Hepatocyte (in vitro differentiated cells): Measurements from ENCODE around the gene STK10. TPM values are rescaled to one million over a fixed set of nuclear protein-coding genes. Genes with fewer than 3 reads are reported as not detected.

Experiments used
- DNase-seq: peaks from one replicate; pipeline ENCODE4 v3.0.0-alpha.2; 2016; ENCODE audit warnings: low spot score
- H2AFZ ChIP-seq: fragments of 200-600 bp; sonication (generic); 2 replicates; pipeline ENCODE4 v1.6.0; 2016; ENCODE audit warnings: antibody characterized with exemption, mild to moderate bottlenecking
- H3K27ac ChIP-seq: fragments of 200-600 bp; sonication (generic); 2 replicates; pipeline ENCODE4 v1.5.1; 2016; ENCODE audit warnings: mild to moderate bottlenecking
- H3K27me3 ChIP-seq: fragments of 200-600 bp; sonication (generic); 2 replicates; pipeline ENCODE4 v1.6.1; 2016
- H3K36me3 ChIP-seq: fragments of 200-600 bp; sonication (generic); replicated peaks from 2 replicates; pipeline ENCODE4 v1.5.1; 2016; ENCODE audit warnings: low read depth; ENCODE audit not compliant: insufficient read depth
- H3K4me1 ChIP-seq: fragments of 200-600 bp; sonication (generic); 2 replicates; pipeline ENCODE4 v1.5.1; 2016; ENCODE audit warnings: mild to moderate bottlenecking, moderate library complexity; ENCODE audit not compliant: insufficient read depth
- H3K4me2 ChIP-seq: fragments of 200-600 bp; sonication (generic); 2 replicates; pipeline ENCODE4 v1.6.0; 2016
- H3K4me3 ChIP-seq: fragments of 200-600 bp; sonication (generic); 2 replicates; pipeline ENCODE4 v1.5.1; 2016; ENCODE audit warnings: mild to moderate bottlenecking
- H3K79me2 ChIP-seq: fragments of 200-600 bp; sonication (generic); 2 replicates; pipeline ENCODE4 v1.6.0; 2017; ENCODE audit warnings: mild to moderate bottlenecking
- H3K9me2 ChIP-seq: fragments of 200-600 bp; sonication (generic); replicated peaks from 2 replicates; pipeline ENCODE4 v1.6.0; 2017; ENCODE audit warnings: mild to moderate bottlenecking; ENCODE audit not compliant: insufficient read depth
- H3K9me3 ChIP-seq: fragments of 200-600 bp; sonication (generic); 2 replicates; pipeline ENCODE4 v1.5.1; 2016; ENCODE audit warnings: low read depth, mild to moderate bottlenecking
- H4K20me1 ChIP-seq: fragments of 200-600 bp; sonication (generic); 2 replicates; pipeline ENCODE4 v1.6.0; 2016; ENCODE audit warnings: mild to moderate bottlenecking; ENCODE audit not compliant: insufficient read depth, poor library complexity, severe bottlenecking
- EZH2 ChIP-seq: fragments of 200-600 bp; sonication (generic); IDR thresholded peaks from 2 replicates; pipeline ENCODE4 v1.6.1; 2016; ENCODE audit warnings: antibody characterized with exemption, mild to moderate bottlenecking, borderline replicate concordance
- EZH2phosphoT487 ChIP-seq: fragments of 200-600 bp; sonication (generic); IDR thresholded peaks from one replicate; pipeline ENCODE4 v1.6.1; 2018; ENCODE audit warnings: antibody characterized with exemption, mild to moderate bottlenecking, low read depth, moderate library complexity; ENCODE audit not compliant: unreplicated experiment, severe bottlenecking
- WGBS: methylation state at CpG from one replicate; pipeline ENCODE4 v1.1.6; 2016; ENCODE audit warnings: low lambda C conversion rate; ENCODE audit errors: missing lambda C conversion rate; 5-methylcytosine and 5-hydroxymethylcytosine counted together
- polyA plus RNA-seq: library from polyadenylated mRNA; unstranded; fragments of >200 nt; fragmentation: Nextera tagmentation; extraction: Ambion mirVana; gene quantifications from 2 replicates; pipeline ENCODE4 v1.2.1, GENCODE V29; 2016
- total RNA-seq: library from RNA; depleted of rRNA; stranded (reverse); fragments of >200 nt; gene quantifications from 2 replicates; pipeline ENCODE4 v1.2.3, GENCODE V29; 2014
- TF ChIP-seq, protein P1 (sequence below): fragments of 200-600 bp; sonication (generic); IDR thresholded peaks from 2 replicates; pipeline ENCODE4 v1.5.1; 2016; ENCODE audit warnings: antibody characterized with exemption, mild to moderate bottlenecking; ENCODE audit not compliant: poor library complexity

STK10 gene
- total and polyA plus RNA-seq, 2 experiments from 2014 or later: 11.3 to 19.3 TPM

DNA sequence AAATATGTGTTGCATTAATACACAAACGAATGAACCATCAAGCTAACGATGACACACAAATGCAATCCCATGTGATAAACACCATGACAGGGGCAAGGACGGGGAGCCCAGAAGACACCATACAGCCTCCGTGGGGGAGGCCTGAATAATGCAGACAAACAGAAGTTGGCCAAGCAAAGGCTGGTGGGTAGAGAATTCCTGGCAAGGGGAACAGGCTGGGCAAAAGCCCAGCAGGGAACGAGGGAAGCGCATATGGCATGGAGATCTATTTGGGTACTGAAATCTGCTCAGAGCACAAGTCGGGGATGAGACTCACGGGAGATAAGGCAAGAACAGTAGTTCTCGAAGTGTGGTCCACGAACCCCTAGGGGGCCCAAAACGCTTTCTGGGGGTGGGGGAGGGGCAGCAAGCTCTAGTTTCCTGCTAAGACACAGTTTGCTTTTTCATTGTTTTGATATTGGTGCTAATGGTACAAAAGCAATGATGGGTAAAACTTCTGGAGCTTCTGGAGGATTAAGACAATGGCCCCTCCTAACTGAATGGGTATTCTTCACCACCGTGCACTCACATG is 138.7 kb downstream of the STK10 start:
- H3K36me3 ChIP-seq: no peaks in the 10 kb centered on the region

DNA sequence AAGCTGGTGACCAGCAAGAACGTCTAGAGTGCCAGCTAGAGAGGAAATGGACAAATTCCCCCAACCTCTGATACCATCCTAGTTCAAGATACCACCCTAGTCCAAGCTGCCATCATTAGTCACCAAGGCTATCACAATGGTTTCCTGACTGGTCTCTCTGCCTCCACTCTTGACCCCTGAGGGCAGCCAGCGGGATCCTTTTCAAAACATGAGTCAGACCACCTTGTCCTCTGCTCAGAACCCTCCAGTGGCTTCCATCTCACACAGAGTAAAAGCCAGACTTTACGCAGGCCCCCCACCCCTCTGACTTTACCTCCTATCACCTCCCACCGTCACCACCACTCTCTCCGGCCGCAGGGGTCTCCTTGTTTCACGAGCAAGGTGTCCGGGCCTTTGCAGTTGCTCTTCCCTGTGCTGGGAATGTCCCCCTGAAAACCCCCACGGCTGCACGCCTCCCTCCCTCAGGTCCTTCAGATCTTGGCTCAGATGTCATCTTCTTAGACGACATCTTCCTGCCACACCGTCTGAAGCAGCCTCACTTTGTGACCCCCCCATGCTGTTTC is 139.4 kb downstream of the STK10 start:
- Histone ChIP-seq H3K9me2 (no peaks in the 10 kb centered on the region), H3K4me2 (no peak overlapping the region), H4K20me1 (no peaks in the 10 kb centered on the region), H3K27me3 (no peaks in the 10 kb centered on the region), H3K4me3 (no peak overlapping the region), H3K4me1 (no peaks in the 10 kb centered on the region), H3K79me2 (no peaks in the 10 kb centered on the region), H3K27ac (no peak overlapping the region), H2AFZ (no peak overlapping the region), H3K9me3 (no peaks in the 10 kb centered on the region), H3K36me3 (no peaks in the 10 kb centered on the region)
- TF ChIP-seq EZH2phosphoT487 (no peak), EZH2 (no peak)
- TF ChIP-seq, protein P1, sequence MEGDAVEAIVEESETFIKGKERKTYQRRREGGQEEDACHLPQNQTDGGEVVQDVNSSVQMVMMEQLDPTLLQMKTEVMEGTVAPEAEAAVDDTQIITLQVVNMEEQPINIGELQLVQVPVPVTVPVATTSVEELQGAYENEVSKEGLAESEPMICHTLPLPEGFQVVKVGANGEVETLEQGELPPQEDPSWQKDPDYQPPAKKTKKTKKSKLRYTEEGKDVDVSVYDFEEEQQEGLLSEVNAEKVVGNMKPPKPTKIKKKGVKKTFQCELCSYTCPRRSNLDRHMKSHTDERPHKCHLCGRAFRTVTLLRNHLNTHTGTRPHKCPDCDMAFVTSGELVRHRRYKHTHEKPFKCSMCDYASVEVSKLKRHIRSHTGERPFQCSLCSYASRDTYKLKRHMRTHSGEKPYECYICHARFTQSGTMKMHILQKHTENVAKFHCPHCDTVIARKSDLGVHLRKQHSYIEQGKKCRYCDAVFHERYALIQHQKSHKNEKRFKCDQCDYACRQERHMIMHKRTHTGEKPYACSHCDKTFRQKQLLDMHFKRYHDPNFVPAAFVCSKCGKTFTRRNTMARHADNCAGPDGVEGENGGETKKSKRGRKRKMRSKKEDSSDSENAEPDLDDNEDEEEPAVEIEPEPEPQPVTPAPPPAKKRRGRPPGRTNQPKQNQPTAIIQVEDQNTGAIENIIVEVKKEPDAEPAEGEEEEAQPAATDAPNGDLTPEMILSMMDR: no peak
- DNase-seq: no peak
- 93% methylated on average over 12 of the region's 12 CpGs for WGBS

More for the DNA sequence above, 138.7 kb downstream of the STK10 start:
- no peaks in the 10 kb centered on the region for H3K9me3 ChIP-seq
- H4K20me1 ChIP-seq: no peaks in the 10 kb centered on the region
- WGBS: 82% methylated on average over 12 of the region's 12 CpGs
- no peaks in the 10 kb centered on the region for H3K27me3 ChIP-seq
- H2AFZ ChIP-seq: no peak overlapping the region
- no peak overlapping the region for H3K27ac ChIP-seq
- DNase-seq: no peak
- H3K9me2 ChIP-seq: no peaks in the 10 kb centered on the region
- H3K4me2 ChIP-seq: no peak overlapping the region
- H3K4me1 ChIP-seq: no peaks in the 10 kb centered on the region
- no peak for TF ChIP-seq EZH2
- TF ChIP-seq EZH2phosphoT487: no peak
- TF ChIP-seq, protein P1: no peak
- H3K4me3 ChIP-seq: no peak overlapping the region
- no peaks in the 10 kb centered on the region for H3K79me2 ChIP-seq

- H3K4me2 ChIP-seq: no peak overlapping the region
- H4K20me1 ChIP-seq: no peaks in the 10 kb centered on the region
- no peaks in the 10 kb centered on the region for H3K9me3 ChIP-seq
- no peak overlapping the region for H2AFZ ChIP-seq
- H3K27me3 ChIP-seq: no peaks in the 10 kb centered on the region
- no peak overlapping the region for H3K4me3 ChIP-seq
- no peaks in the 10 kb centered on the region for H3K4me1 ChIP-seq
- TF ChIP-seq, protein P1: no peak
- TF ChIP-seq EZH2 (no peak), EZH2phosphoT487 (no peak)
- 100% methylated on average over 1 of the region's 1 CpG for WGBS
- DNase-seq: no peak
- no peak overlapping the region for H3K27ac ChIP-seq
- no peaks in the 10 kb centered on the region for H3K79me2 ChIP-seq
- H3K9me2 ChIP-seq: no peaks in the 10 kb centered on the region
- H3K36me3 ChIP-seq: no peaks in the 10 kb centered on the region
Observed at GRCh38 chr5:172048170-172048422, 139.9 kb downstream of the STK10 start.

- WGBS: 91% methylated on average over 4 of the region's 4 CpGs
- H3K9me3 ChIP-seq: no peaks in the 10 kb centered on the region
- no peaks in the 10 kb centered on the region for H4K20me1 ChIP-seq
- H3K36me3 ChIP-seq: no peaks in the 10 kb centered on the region
- H3K4me3 ChIP-seq: no peak overlapping the region
- no peaks in the 10 kb centered on the region for H3K27me3 ChIP-seq
- no peak for DNase-seq
- no peaks in the 10 kb centered on the region for H3K79me2 ChIP-seq
- no peak for TF ChIP-seq EZH2phosphoT487
- no peak for TF ChIP-seq EZH2
- TF ChIP-seq, protein P1: no peak
- no peaks in the 10 kb centered on the region for H3K4me1 ChIP-seq
- no peaks in the 10 kb centered on the region for H3K9me2 ChIP-seq
- no peak overlapping the region for H3K4me2 ChIP-seq
- no peak overlapping the region for H2AFZ ChIP-seq
- no peak overlapping the region for H3K27ac ChIP-seq
Observed at GRCh38 chr5:172046593-172046992, 141.4 kb downstream of the STK10 start.
